NCI-H345 (cell line): Measurements from ENCODE around the gene CCDC85A.

ENCODE experiments used
- DNase-seq: peaks from one replicate; lab custom pipeline; 2025; lab: John Stamatoyannopoulos, UW

The CCDC85A gene

GRCh38 chr2:56240210-56240609 is 56.4 kb downstream of the CCDC85A start:
- no peak for DNase-seq

- no peak for DNase-seq
Observed at GRCh38 chr2:56244506-56244905, 60.7 kb downstream of the CCDC85A start.

- no peak for DNase-seq
Observed at GRCh38 chr2:56244911-56245530, 61.2 kb downstream of the CCDC85A start.

GRCh38 chr2:56248965-56249742 is 65.4 kb downstream of the CCDC85A start:
- no peak for DNase-seq

- DNase-seq: no peak
Observed at GRCh38 chr2:56250153-56250729, 66.5 kb downstream of the CCDC85A start.

- DNase-seq: no peak
Observed at GRCh38 chr2:56260415-56260814, 76.6 kb downstream of the CCDC85A start.

GRCh38 chr2:56262241-56262640 is 78.5 kb downstream of the CCDC85A start:
- no peak for DNase-seq

- DNase-seq: no peak
Observed at GRCh38 chr2:56263876-56264275, 80.1 kb downstream of the CCDC85A start.

GRCh38 chr2:56266761-56267414 is 83.1 kb downstream of the CCDC85A start:
- DNase-seq: no peak

GRCh38 chr2:56267415-56267788 is 83.6 kb downstream of the CCDC85A start:
- no peak for DNase-seq

- DNase-seq: no peak
Observed at GRCh38 chr2:56268856-56269255, 85.1 kb downstream of the CCDC85A start.

GRCh38 chr2:56271275-56271674 is 87.5 kb downstream of the CCDC85A start:
- DNase-seq: no peak

- DNase-seq: no peak
Observed at GRCh38 chr2:56285224-56285623, 101.4 kb downstream of the CCDC85A start.

GRCh38 chr2:56286936-56287335 is 103.1 kb downstream of the CCDC85A start:
- DNase-seq: no peak

GRCh38 chr2:56287508-56287907 is 103.7 kb downstream of the CCDC85A start:
- DNase-seq: no peak

GRCh38 chr2:56287974-56288373 is 104.2 kb downstream of the CCDC85A start:
- no peak for DNase-seq

GRCh38 chr2:56288838-56289580 is 105.2 kb downstream of the CCDC85A start:
- DNase-seq: no peak

GRCh38 chr2:56291711-56292110 is 107.9 kb downstream of the CCDC85A start:
- no peak for DNase-seq

- DNase-seq: no peak
Observed at GRCh38 chr2:56292951-56293350, 109.2 kb downstream of the CCDC85A start.

GRCh38 chr2:56295666-56296065 is 111.9 kb downstream of the CCDC85A start:
- no peak for DNase-seq

- no peak for DNase-seq
Observed at GRCh38 chr2:56297671-56298070, 113.9 kb downstream of the CCDC85A start.

- no peak for DNase-seq
Observed at GRCh38 chr2:56299171-56299691, 115.4 kb downstream of the CCDC85A start.
